ENCODE measurements around the gene ADAMTS16.

The ADAMTS16 gene

GRCh38 chr5:5350101-5350500 lies 210.0 kb downstream of the ADAMTS16 start:
- no peak for DNase-seq

GRCh38 chr5:5351288-5351979 lies 211.3 kb downstream of the ADAMTS16 start:
- no peak for DNase-seq

DNA sequence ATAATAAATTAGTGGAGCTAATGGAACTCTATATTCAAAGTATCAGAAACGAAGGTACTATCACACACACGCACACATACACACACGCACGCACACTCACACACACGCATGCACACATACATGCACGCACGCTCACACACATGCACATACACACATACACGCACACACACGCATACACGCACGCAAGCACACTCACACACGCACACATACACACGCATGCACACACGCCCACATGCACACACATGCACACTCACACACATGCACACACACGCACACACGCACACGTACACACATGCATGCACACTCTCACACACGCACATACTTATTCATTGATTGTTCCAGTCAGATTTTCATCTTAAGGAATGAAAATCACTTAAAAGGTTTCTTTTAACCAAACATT lies 212.5 kb downstream of the ADAMTS16 start:
- DNase-seq, result no peak

GRCh38 chr5:5353681-5354080 lies 213.6 kb downstream of the ADAMTS16 start:
- DNase-seq, result no peak

- no peak for DNase-seq
Measured at GRCh38 chr5:5356765-5357164, 216.6 kb downstream of the ADAMTS16 start.

DNA sequence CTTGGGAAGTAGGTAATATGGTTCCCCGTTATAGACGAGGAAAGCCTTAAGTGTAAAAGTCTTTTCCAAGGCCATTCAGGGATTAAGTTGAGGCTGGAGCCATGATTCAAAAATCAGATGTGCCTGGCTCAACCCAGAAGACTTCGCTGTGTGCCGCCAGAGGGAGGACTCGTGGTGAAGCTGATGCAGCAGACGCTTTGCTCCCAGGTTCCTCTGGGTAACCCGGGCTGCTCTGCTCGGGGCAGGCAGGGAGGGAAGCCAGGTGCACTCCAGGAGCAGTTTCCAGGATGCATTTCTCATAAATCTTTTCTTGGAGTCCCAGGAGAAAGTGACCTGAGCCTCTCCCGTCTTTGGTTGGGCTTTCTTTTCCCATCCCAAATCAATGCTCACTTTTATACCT lies 219.5 kb downstream of the ADAMTS16 start:
- DNase-seq, result no peak

DNA sequence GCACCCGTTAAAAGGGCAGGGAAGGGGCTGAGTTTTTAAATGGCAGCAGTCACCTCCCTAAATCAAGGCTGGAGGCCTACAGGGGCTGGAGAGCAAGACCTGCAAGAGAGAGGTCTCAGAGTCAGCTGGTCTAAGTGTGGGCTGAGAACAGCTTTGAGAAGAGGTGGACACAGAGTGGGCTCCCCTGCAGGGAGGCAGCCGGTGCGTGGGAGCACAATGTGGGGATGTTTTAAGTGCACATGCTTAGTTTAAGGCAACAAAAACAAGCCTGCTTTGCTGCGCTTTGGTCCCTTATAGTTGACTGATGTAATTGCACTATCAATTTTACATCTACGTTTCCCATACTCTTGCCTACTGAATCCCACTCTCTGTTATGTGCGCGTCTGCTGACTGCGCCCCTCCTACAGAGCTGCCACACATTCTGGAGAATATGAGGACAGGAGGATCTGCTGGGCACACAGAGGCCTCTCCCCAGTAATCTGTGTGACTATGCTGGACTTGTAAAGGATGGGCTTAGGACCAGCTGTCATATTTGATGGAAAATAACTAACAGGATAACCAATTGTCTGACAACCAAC lies 220.3 kb downstream of the ADAMTS16 start:
- DNase-seq, result no peak

GRCh38 chr5:5360941-5361520 lies 220.9 kb downstream of the ADAMTS16 start:
- no peak for DNase-seq

DNA sequence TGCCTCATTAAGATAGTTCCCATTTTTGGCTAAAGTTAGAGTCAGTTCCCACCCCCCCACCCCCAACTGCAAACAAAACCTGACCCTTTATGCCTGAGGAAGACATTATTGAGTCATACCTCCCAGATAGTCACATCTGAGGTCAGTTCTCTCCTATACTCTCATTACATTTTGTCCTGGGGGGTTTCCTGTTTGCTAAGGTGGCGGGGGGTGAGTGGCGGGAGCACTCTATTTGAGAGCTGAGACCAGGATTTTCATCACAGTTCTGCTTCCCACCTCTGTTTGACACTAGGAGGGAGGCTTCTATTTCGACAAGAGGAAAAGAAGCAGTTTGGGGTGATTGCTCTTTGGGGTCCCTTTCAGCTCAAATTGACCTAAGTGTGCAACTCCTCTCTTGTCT lies 222.9 kb downstream of the ADAMTS16 start:
- no peak for DNase-seq

GRCh38 chr5:5364932-5365331 lies 224.8 kb downstream of the ADAMTS16 start:
- DNase-seq, result no peak

GRCh38 chr5:5367739-5368138 lies 227.6 kb downstream of the ADAMTS16 start:
- DNase-seq, result no peak

- DNase-seq, result no peak
Measured at GRCh38 chr5:5369051-5369605, 229.0 kb downstream of the ADAMTS16 start.
